GM19238 (cell line): ENCODE data around the gene JTB.
"Not testable (repeated sequence)": the region's sequence is repeated elsewhere in the genome, so short reads cannot be mapped to it uniquely, and the experiment has no call there.

ENCODE experiments used
- DNase-seq: peaks from one replicate; pipeline ENCODE4 v3.0.0; 2011; ENCODE audit warnings: low spot score; ENCODE audit not compliant: insufficient read length

Gene JTB

DNA sequence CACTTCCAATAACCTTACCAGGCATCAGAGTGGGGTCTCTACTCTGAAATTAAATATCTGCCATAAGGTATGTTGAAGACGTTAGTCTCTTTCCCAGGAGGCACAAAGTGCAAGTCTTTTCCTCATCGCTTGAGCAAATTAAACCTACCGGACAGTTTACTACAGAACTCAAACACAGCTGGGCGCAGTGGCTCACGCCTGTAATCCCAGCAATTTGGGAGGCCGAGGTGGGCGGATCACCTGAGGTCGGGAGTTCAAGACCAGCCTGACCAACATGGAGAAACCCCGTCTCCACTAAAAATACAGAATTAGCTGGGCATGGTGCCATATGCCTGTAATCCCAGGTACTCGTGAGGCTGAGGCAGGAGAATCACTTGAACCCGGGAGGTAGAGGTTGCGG is 1.6 kb upstream of the JTB start:
- DNase-seq: not testable (repeated sequence)

GRCh38 chr1:153978274-153978909 is 918 bp upstream of the JTB start:
- no peak for DNase-seq

GRCh38 chr1:153976819-153977249 is 640 bp downstream of the JTB start:
- no peak for DNase-seq

DNA sequence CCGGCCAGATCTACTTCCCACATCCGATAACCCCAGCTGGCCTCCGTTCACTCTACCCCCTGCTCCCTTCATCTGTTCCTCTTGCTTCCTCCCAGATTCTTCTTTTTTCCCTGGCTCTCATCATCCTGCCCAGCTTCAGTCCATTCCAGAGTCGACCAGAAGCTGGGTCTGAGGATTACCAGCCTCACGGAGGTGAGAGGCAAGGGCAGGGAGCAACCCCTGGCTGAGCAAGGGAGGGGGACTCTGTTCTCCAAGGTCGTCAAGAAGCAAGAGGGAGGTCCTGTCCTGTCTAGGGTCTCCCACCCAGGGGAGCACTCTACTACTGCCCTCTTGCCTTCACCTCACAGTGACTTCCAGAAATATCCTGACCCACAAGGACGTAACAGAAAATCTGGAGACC is 3.9 kb downstream of the JTB start:
- DNase-seq: no peak

DNA sequence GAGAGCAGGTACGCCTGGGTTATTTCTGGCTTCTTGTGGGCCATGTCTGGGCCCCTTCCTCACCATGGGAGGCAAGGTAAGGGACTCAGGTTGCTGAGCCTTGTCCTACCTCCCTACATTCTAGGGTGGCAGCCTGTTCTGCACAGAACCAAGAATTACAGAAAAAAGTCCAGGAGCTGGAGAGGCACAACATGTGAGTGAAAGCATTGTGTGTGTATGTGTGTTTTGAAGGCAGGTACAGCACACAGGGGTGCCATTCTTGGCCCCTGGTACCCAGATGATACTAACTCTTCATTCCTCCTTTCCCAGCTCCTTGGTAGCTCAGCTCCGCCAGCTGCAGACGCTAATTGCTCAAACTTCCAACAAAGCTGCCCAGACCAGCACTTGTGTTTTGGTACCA is 4.4 kb downstream of the JTB start:
- no peak for DNase-seq

DNA sequence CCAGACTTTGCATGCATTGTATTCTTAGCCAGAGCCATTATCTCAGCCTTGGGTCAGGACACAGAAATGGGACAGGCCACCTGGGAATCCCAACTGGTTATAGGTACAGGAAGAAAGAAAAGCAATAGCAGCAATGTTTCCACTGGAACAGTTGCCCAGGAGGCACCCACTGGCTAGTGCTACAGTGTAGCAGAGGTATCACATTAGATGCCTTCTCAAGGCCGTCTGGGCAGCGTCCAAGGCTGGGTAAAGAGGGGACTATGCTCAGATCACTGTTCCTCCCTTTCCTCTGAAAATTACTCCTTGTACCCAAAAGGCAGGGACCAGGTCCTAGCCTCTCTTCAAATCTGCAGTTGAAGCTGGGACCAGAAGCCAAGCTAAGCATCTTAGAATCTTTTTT is 7.1 kb downstream of the JTB start:
- no peak for DNase-seq

- DNase-seq: no peak
Observed at GRCh38 chr1:153968972-153969371, 8.5 kb downstream of the JTB start.

- DNase-seq: no peak
Observed at GRCh38 chr1:153968408-153968807, 9.1 kb downstream of the JTB start.

DNA sequence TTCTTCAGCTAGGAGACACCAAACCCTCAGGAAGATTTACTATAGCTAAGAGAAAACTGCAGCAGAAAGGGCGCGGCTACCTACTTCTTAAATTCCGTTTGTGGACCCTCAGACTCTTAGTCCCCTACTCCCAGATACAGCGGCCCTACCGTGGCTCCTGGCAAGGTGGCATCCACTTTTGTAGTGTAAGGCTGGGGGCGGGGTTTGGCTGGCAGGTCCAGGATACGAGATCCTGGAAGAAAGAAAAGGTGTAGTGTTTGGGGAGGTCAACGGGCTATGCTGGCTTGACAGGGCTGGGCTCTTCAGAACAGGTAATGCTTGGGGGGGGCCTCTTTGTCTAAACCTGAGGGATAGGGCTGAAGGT is 9.5 kb downstream of the JTB start:
- DNase-seq: no peak

- peak; percentile 81 for DNase-seq
Observed at GRCh38 chr1:153967107-153967999, 10.1 kb downstream of the JTB start, which contains the start of gene CREB3L4. TSS of gene CREB3L4 (plus strand) at chr1:153967902. CDS start at chr1:153968526, 624 bp downstream.

GRCh38 chr1:153963850-153964331 is 13.6 kb downstream of the JTB start:
- no peak for DNase-seq

DNA sequence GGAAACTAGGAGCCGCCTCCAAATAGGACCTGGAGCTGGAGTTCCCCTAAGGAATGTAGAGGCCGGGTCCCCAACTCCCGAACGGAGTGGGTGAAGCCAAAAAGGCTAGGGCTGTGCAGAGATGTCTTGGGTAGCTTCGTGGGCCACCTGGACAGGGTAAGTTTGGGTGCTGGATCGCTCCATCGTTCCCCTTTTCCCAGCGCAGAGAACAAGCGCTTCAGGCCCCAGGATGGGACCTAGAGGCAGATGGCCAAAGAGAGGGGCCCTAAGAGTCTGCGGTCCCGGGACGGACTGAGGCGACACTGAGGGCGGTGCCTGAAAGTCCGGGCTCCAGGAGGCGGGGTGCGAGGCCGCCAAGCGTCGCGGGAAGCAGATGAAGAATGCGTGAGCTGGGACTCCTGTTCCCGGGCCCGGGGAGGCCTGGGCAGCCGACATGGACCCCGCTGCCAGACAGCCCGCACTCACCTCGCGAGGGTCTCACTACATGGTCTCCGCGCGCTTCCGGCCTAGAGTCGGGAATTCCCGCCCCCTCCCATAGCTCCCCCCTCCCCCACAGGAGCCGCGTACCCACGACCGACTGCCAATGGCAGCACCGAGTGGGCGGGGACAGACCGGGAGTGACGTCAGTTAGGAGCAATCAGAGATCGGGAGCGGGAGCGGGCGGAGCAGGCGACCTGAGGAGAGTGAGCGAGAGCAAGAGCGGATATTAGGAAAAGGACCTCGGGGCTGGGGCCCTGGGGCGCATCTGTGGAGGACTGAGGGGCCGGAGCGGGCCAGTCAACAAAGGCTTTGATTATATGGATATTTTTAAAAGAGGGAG is 14.2 kb downstream of the JTB start, which contains the start of gene SLC39A1:
TSS of gene SLC39A1 (minus strand) at position 508 of the 820 bp plus-strand sequence. CDS start 822 bp downstream, outside the sequence.
- DNase-seq: peak; percentile 83

GRCh38 chr1:153962088-153963029 is 15.1 kb downstream of the JTB start:
- no peak for DNase-seq

- no peak for DNase-seq
Observed at GRCh38 chr1:153961421-153961820, 16.1 kb downstream of the JTB start.

- DNase-seq: no peak
Observed at GRCh38 chr1:153960206-153960605, 17.3 kb downstream of the JTB start.

GRCh38 chr1:153959454-153959853 is 18.0 kb downstream of the JTB start:
- no peak for DNase-seq

DNA sequence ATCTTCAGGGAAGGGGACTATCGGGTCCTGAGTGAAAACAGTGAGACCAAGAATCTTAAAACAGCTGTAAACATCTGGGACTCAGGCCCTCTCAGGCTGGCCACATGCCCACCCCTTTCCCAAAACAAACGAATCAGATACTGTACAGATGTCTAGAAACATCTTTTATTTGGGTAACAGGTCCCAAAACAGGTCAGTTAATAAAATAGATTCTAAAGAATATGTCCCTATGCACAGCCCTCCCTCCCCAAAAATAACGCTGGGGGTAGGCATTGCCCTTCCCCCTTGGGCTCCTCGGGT is 18.6 kb downstream of the JTB start:
- DNase-seq: no peak

GRCh38 chr1:153958111-153958960 is 19.1 kb downstream of the JTB start, which contains the start of gene CRTC2:
TSS of gene CRTC2 (minus strand) at chr1:153958612. CDS start at chr1:153958497, 115 bp downstream.
- DNase-seq: peak; percentile 96

DNA sequence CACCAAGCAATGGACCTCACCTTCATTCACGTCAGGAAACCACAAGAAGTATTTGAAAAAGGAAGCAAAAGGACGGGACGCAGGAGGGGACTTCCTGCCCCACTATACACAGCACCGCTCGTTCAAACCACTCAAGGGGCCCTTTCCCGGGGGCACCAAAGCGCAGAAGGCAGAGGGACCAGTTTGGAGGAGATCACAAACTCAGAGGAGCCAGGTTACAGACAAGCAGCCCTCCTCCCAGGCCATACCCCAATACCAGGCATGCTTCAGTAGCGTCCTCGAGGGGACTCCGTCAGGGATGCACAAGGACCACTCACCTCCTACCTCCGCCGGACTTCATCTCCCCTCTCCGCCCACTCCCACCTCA is 19.7 kb downstream of the JTB start:
- peak; percentile 50 for DNase-seq
